Testis (tissue), 3 donors: Measurements from ENCODE around the gene RNF19B. TPM values are rescaled to one million over a fixed set of nuclear protein-coding genes. Genes with fewer than 3 reads are reported as not detected.

Experiments
- DNase-seq: peaks from one replicate; pipeline ENCODE4 v3.0.0-alpha.2; 2019
- H3K27ac ChIP-seq, 2 donors: fragments of 200-600 bp; sonication (generic); one replicate each; pipeline ENCODE4 v1.5.1; 2019
- H3K27me3 ChIP-seq: fragments of 200-600 bp; sonication (generic); one replicate; pipeline ENCODE4 v1.5.1; 2019
- H3K36me3 ChIP-seq: fragments of 200-600 bp; sonication (generic); one replicate; pipeline ENCODE4 v1.5.1; 2017; ENCODE audit warnings: low read depth; ENCODE audit errors: missing control alignments
- H3K4me1 ChIP-seq: fragments of 200-600 bp; sonication (generic); one replicate; pipeline ENCODE4 v1.5.1; 2019
- H3K4me3 ChIP-seq, 2 donors: fragments of 200-600 bp; sonication (generic); one replicate each; pipeline ENCODE4 v1.5.1; 2017 to 2019
- H3K9me3 ChIP-seq: fragments of 200-600 bp; sonication (generic); one replicate; pipeline ENCODE4 v1.5.1; 2017
- CTCF ChIP-seq, 3 experiments: fragments of 450-650 bp in 2 of 3; fragments of 200-600 bp in 1 of 3; sonication (generic) in 1 of 3; IDR thresholded peaks; one replicate each; pipeline ENCODE4 v1.5.1; 2016 to 2019; ENCODE audit warnings: antibody characterized with exemption in 3 of 3, mild to moderate bottlenecking in 2 of 3, moderate library complexity in 1 of 3
- POLR2A ChIP-seq: fragments of 450-650 bp; IDR thresholded peaks from one replicate; pipeline ENCODE4 v1.6.1; 2017; ENCODE audit warnings: antibody characterized with exemption, mild to moderate bottlenecking, moderate library complexity
- WGBS, 2 donors: methylation state at CpG; one replicate each; pipeline ENCODE4 v1.1.5; 2018; 5-methylcytosine and 5-hydroxymethylcytosine counted together
- intact Hi-C: fragments of 100-400 bp; cut with DNase I; formaldehyde crosslinking; loops from one replicate; pipeline ENCODE4 v1.15.1; 2023; ENCODE audit warnings: low total_unique reads
- polyA plus RNA-seq: library from polyadenylated mRNA; stranded (reverse); fragments of 350-450 nt; fragmentation: Illumina TruSeq; extraction: RNeasy Lipid Tissue Mini Kit (QIAGEN cat#74804); gene quantifications from one replicate; pipeline ENCODE4 v1.2.3, GENCODE V29; 2014; ENCODE audit warnings: low read depth, low replicate concordance; ENCODE audit not compliant: insufficient read depth
- total RNA-seq, 2 donors: library from RNA; depleted of rRNA; stranded (reverse); fragments of >200 nt; gene quantifications; one replicate each; pipeline ENCODE4 v1.2.3, GENCODE V29; 2016

Gene RNF19B
- total and polyA plus RNA-seq, 3 donors from 2014 or later, result 140 to 225 (median 141) TPM

- TF ChIP-seq POLR2A, result no peak
- no peak for TF ChIP-seq CTCF (IDR thresholded peaks at IDR 0.05)
- no peak for DNase-seq
- Histone ChIP-seq H3K27me3 (no peaks in the 10 kb centered on the region), H3K4me3 (no peak overlapping the region), H3K9me3 (no peaks in the 10 kb centered on the region), H3K4me1 (peaks cover 12% of the 10 kb centered on the region), H3K27ac (no peak overlapping the region), H3K36me3 (no peaks in the 10 kb centered on the region)
- intact Hi-C loops, result no loop called here
Observed at GRCh38 chr1:32969566-32969965, 5.0 kb upstream of the RNF19B start.

- Histone ChIP-seq H3K9me3 (no peaks in the 10 kb centered on the region), H3K27me3 (no peaks in the 10 kb centered on the region), H3K36me3 (no peaks in the 10 kb centered on the region), H3K27ac (no peak overlapping the region), H3K4me3 (no peak overlapping the region), H3K4me1 (peaks cover 12% of the 10 kb centered on the region)
- intact Hi-C loops, result no loop called here
- no peak for TF ChIP-seq POLR2A
- no peak for TF ChIP-seq CTCF (IDR thresholded peaks at IDR 0.05)
- DNase-seq, result no peak
- WGBS, 2 donors, result 62 to 65% methylated on average over 4 of the region's 4 CpGs
Observed at GRCh38 chr1:32967888-32968568, 3.4 kb upstream of the RNF19B start.

GRCh38 chr1:32966900-32967299 lies 2.3 kb upstream of the RNF19B start:
- Histone ChIP-seq H3K4me3 (no peak overlapping the region), H3K27me3 (no peaks in the 10 kb centered on the region), H3K27ac (no peak overlapping the region), H3K4me1 (peaks cover 15% of the 10 kb centered on the region), H3K36me3 (no peaks in the 10 kb centered on the region), H3K9me3 (no peaks in the 10 kb centered on the region)
- no peak for DNase-seq
- WGBS, 2 donors, result 63 to 73% methylated on average over 2 of the region's 2 CpGs
- no peak for TF ChIP-seq CTCF (IDR thresholded peaks at IDR 0.05)
- TF ChIP-seq POLR2A, result no peak
- intact Hi-C loops, result no loop called here

GRCh38 chr1:32965251-32965747 lies 690 bp upstream of the RNF19B start:
- WGBS, 2 donors, result 43 to 50% methylated on average over 5 of the region's 5 CpGs
- no peak for DNase-seq
- Histone ChIP-seq H3K9me3 (no peaks in the 10 kb centered on the region), H3K4me1 (peaks cover 28% of the 10 kb centered on the region), H3K27ac (peak overlapping the region; percentile 66 to 92), H3K4me3 (peak overlapping the region; percentile 80 to 87), H3K36me3 (no peaks in the 10 kb centered on the region), H3K27me3 (no peaks in the 10 kb centered on the region)
- intact Hi-C loops, result no loop called here
- TF ChIP-seq CTCF (IDR thresholded peaks at IDR 0.05), result no peak
- no peak for TF ChIP-seq POLR2A
